Daoy (cell line): ENCODE measurements around the gene GRIA1. TPM values are rescaled to one million over a fixed set of nuclear protein-coding genes. Genes with fewer than 3 reads are reported as not detected.

ENCODE experiments used
- DNase-seq: peaks from one replicate; pipeline ENCODE4 v3.0.0-alpha.2; 2015; ENCODE audit warnings: low read depth
- total RNA-seq: library from RNA; depleted of rRNA; stranded (reverse); fragments of >200 nt; shearing (Covaris generic); gene quantifications from 2 replicates; pipeline ENCODE4 v1.2.3, GENCODE V29; 2014

Gene GRIA1
- total RNA-seq, 1 experiment from 2014 or later, result not detected

DNA sequence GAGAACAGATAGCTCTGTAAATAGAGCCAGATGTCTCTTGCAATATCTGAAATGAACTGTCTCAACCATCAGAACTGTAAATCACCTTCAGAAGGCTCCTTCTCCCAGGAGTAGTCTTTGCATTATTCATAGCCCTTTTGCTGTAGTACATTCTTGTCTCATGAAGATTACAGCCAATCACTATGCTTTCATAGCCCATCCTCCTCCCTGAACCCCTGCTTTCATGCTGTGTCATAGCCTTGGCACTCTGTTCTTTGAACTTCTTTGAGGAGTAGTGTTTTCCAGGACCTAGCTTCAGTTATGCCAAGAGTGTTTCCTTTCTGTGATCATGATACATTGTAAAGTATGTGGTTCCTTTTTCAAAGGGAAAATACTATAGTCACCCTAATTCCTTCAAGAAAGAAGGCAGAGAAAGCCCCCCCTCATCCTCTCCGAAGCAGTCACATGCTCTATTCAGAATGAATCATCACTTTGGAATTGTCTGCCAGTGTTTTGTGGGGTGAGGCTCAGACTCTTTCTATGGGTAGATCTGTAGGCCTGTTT is 61.1 kb downstream of the GRIA1 start:
- peak; percentile 55 for DNase-seq

GRCh38 chr5:153552886-153553285 is 62.4 kb downstream of the GRIA1 start:
- no peak for DNase-seq

DNA sequence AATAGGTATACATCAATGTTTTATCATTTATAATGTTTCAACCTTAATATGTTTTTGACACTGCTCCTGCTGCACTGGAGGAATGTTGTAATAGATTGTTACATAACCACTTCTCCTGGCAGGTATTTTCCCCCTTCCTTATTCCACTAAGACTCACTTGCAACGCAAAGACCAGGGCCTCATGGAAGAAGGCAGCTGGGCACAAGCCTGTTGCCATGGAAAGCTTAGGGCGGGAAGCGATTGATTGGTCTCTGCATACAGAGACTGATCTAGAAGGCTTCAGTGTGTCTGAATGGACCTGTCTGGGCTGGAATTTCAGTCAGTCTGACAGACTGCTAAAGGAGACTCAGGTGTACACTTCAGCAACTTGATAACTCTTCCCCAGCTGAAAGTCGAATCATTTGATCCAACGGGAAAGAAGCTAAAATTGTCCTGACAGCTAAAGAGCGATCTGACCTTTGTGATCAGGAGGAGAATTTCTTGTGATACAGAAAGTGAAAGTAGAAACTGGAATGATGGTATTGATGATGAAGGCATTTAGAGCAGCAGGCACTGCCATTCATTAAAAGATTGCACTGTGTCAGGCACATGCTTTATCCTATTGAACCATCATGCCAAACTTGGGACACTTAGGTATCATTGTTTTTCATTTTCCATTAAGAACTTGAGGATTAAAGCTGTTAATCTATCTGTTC is 65.1 kb downstream of the GRIA1 start:
- DNase-seq, result no peak

- DNase-seq, result no peak
Observed at GRCh38 chr5:153558957-153559356, 68.5 kb downstream of the GRIA1 start.

- DNase-seq, result no peak
Observed at GRCh38 chr5:153559926-153560325, 69.5 kb downstream of the GRIA1 start.

DNA sequence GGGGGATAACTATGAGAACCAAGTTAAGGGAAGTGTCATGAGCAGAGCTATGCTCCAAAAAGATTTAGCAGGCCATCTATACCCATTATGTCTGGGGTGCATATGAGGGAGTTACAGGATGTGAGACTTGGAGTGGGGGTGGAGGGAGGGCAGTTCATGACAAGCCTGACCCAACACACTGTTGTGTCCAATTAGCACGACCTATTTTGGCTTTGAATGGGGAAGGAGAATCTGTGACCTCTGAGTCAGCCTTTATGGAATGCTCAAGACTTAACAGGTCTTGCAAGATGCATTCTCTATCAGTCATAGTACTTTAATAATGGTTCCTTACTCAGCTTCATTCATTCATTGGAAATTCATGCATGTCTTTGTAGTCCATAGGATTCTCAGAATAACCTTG is 71.7 kb downstream of the GRIA1 start:
- DNase-seq, result no peak

DNA sequence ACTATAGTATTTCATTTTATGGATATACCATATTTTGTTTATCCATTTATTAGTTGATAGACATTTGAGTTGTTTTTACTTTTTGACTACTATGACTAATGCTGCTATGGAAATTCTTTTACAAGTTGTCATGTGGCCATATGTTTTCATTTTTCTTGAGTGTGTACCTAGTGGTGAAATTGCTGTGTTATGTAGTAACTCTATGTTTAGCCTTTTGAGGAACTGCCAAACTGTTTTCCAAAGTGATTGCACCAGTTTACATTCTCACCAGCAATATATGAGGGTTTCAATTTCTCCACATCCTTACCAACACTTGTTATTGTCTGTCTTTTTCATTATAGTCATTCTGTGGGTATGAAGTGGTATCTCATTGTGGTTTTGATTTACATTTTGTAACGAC is 75.4 kb downstream of the GRIA1 start:
- no peak for DNase-seq

DNA sequence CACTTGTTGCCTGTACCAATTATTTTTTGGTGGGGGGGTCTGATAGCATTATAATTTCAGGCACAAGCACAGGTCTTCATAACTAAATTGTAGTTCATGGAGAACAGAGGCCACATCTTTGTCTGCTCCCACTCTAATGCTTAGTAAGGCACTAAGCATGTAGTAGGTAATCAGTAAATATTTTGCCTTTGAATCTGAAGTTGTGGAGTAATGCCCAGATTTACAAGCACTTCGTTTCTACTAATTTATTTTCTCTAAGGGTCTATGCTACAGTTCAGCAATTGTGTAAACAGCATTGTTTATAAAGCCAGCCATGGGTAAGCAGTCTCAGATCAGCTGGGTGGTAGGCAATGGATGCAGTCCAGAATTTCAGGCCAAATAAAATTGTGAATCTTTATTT is 78.6 kb downstream of the GRIA1 start:
- no peak for DNase-seq

- no peak for DNase-seq
Observed at GRCh38 chr5:153571162-153571561, 80.7 kb downstream of the GRIA1 start.

DNA sequence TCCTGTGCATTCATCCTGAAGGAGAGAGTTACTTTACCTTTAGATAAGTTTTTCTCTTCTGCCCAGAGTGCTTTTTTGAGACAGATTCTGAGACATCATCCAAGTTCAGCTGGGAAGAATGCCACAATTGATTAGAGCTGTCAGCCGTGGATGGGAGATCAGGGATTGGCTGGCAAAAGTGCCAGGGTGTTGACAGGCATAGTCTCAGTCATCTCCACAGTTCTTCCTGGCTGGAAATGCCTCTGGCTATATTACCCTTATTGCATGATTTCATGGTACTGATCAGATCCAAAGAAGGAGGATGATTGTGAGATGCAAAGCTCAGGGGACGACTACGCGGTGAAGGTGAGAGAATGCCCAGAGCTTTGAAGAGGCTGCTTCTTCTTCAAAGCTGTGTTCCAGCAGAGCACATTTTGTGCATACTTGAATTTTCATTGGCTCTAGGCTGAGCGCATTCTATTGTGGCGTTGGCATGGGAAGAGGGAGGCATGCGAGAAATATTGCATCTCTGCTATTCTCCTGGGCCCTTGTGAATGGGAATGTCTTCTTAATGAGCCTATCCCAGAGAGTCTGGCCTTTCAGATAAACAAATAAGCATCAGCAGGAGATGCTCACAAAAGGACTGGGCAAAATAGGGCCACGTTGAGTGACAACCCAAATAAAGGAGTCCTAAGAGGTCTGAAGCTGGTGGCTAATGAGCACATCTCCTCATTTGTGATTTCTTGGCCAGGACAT is 82.1 kb downstream of the GRIA1 start:
- DNase-seq, result no peak

GRCh38 chr5:153573326-153574033 is 83.0 kb downstream of the GRIA1 start:
- DNase-seq, result no peak

GRCh38 chr5:153584126-153584959 is 93.9 kb downstream of the GRIA1 start:
- DNase-seq, result no peak

DNA sequence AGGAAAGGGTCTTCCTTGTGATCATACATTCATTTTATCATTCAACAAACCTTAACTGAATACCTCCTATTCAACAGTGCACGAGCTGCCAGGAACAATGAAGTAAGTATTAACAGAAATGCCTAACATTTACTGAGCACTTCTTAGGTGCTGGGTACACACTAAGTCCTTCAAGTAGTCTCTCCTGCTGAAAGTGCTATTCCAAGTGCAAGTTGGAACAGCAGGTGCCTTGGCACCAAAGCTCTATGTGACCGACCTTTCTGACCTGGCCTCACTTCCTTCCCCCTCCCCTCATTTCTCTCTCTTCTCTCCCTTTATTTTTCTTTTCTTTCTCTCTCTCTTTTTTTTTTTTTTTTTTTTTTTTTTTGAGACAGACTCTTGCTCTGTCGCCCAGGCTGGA is 94.5 kb downstream of the GRIA1 start:
- no peak for DNase-seq

- DNase-seq, result no peak
Observed at GRCh38 chr5:153585622-153586277, 95.3 kb downstream of the GRIA1 start.

DNA sequence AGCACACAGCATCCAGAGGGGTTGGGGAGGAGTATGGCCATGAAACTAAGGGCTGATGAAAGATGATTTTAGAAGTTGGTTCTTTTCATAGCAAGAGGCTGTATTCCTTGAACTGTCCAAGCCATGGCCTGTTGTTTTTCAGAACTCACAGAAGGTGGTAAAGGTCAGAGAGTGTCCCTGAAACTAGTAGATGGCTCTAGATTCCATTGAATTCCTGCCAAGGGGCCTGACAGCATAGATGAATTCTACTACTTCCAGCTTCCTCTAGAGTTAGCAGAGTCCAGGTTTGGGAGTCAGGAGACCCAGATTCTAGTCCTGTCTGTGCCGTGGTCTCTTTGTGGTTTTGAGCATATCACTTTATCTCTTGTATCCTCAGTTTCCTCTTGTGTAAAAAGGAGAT is 101.6 kb downstream of the GRIA1 start:
- no peak for DNase-seq

- DNase-seq, result no peak
Observed at GRCh38 chr5:153594785-153595184, 104.3 kb downstream of the GRIA1 start.

- DNase-seq, result no peak
Observed at GRCh38 chr5:153598099-153598498, 107.6 kb downstream of the GRIA1 start.

DNA sequence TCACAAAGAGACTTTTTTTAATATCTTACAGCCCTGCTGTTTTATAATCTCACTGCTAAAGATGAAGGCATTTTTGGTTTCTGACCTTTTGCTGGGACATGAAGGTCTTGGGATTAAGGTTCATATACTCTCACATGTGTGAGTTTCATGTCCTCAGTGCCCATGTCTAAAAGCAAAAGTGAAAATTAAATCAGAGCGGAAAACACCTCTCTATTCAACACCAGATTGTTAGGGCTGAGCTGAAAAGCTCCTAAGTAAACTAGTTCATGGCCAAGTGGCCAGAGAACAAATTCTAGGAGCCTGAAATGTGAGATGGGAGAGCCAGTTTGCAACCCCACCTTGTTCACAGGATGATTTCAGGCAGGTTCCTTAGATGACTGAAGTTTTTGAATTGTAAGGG is 110.9 kb downstream of the GRIA1 start:
- no peak for DNase-seq

DNA sequence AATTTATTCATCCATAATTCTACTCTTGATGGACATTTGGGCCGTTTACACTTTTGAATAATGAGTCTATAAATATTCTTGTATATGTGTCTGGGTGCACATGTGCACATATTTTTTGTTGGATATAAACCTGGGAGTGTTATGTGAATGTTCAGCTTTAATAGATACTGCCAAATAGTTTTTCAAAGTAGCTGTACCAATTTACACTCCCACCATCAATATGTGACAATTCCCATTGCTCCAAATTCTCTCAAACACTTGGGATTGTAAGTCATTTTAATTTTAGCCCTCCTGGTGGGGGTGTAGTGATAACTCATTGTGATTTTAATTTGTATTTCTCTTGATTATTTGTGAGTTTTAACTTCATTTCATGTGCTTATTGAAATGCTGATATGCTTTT is 114.9 kb downstream of the GRIA1 start:
- DNase-seq, result no peak

DNA sequence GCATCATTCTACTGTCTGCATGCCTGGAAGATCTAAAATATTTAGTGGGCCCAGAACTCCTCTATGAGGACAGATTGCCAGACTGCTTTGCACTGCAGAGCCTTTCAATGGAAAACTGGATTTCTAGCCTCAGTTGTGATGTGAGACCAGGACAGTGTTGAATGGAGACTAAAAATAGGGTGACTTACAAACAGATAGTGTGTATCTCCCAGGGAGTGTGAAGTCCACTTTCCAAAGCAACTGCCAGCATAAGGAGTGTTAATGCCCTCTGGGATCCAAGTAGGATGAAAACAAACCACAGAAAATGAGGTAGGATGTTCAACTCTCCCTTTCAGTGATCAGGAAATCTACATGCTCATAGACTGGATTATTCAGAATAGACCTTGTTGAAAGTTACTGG is 119.5 kb downstream of the GRIA1 start:
- no peak for DNase-seq

DNA sequence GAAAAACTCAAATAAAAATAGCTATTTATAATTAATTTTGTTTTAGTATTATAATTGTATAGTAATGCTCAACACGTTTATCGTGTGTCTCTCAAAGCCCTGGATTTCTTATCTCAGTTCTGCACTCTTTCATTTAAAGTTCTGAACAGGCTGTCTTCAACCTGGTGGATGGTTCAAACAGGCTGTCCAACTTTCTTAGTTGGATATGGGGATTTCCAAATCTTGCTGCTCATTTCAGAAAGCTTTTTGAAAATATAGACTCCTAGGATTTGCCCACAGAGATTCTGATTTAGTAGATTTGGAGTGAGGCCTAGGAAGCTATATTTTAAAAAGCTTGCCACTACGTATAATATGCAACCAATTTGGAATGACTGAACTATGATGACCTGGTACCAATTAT is 120.3 kb downstream of the GRIA1 start:
- DNase-seq, result no peak
